HEK293 (cell line): Measurements from ENCODE around the gene CETP.
A peak's percentile ranks its signal among the peaks of the same experiment; 100 is the strongest.

Source experiments
- CTCF ChIA-PET: fragments of 350-600 bp; formaldehyde crosslinking; extraction: SDS; loops from one replicate; lab custom pipeline; 2021; ENCODE audit warnings: antibody characterized with exemption; lab: Yijun Ruan, JAX
- POLR2A ChIA-PET: fragments of 300-600 bp; formaldehyde crosslinking; extraction: SDS; loops from one replicate; lab custom pipeline; 2020; ENCODE audit warnings: antibody characterized with exemption, inconsistent platforms; lab: Yijun Ruan, JAX
- H3K27ac ChIP-seq: fragments of 200-500 bp; sonication (Bioruptor generic); 2 replicates; pipeline ENCODE4 v1.5.1; 2014; ENCODE audit warnings: low read depth, low read length, control low read depth, inconsistent platforms; ENCODE audit errors: extremely low read depth
- H3K36me3 ChIP-seq, 2 experiments: fragments of 200-500 bp in 1 of 2; sonication (Bioruptor generic) in 1 of 2; 1 replicate in 1 of 2; 2 replicates in 1 of 2; pipeline ENCODE4 v1.5.1; 2014 to 2017; ENCODE audit warnings: inconsistent platforms in 2 of 2, low read length in 2 of 2; ENCODE audit not compliant: control insufficient read depth in 2 of 2, insufficient read depth in 1 of 2
- H3K4me1 ChIP-seq: fragments of 200-500 bp; sonication (Bioruptor generic); 2 replicates; pipeline ENCODE4 v1.5.1; 2014; ENCODE audit warnings: mild to moderate bottlenecking, low read length, inconsistent platforms; ENCODE audit not compliant: control insufficient read depth, insufficient read depth
- H3K4me3 ChIP-seq: 2 replicates; pipeline ENCODE4 v1.5.1; 2011; ENCODE audit warnings: low read depth, mild to moderate bottlenecking, control low read depth, low read length, moderate library complexity
- H3K9me3 ChIP-seq: fragments of 200-500 bp; sonication (Bioruptor generic); 2 replicates; pipeline ENCODE4 v1.5.1; 2014; ENCODE audit warnings: low read depth, low read length, inconsistent platforms; ENCODE audit not compliant: control insufficient read depth, insufficient read depth
- ATF2 ChIP-seq: fragments of 450-650 bp; formaldehyde crosslinking; IDR thresholded peaks from 2 replicates; pipeline ENCODE4 v1.5.1; 2016; ENCODE audit warnings: missing biosample characterization, missing genetic modification characterization, low read depth
- CTCF ChIP-seq: fragments of 450-650 bp; formaldehyde crosslinking; IDR thresholded peaks from 2 replicates; pipeline ENCODE4 v1.5.1; 2016; ENCODE audit warnings: missing biosample characterization, missing genetic modification characterization
- KLF1 ChIP-seq: fragments of 450-650 bp; formaldehyde crosslinking; IDR thresholded peaks from 2 replicates; pipeline ENCODE4 v1.5.1; 2016; ENCODE audit warnings: missing biosample characterization, missing genetic modification characterization
- KLF10 ChIP-seq: fragments of 450-650 bp; IDR thresholded peaks from 2 replicates; pipeline ENCODE4 v1.5.1; 2018; ENCODE audit warnings: missing biosample characterization, mild to moderate bottlenecking, missing genetic modification characterization
- OSR2 ChIP-seq: fragments of 450-650 bp; formaldehyde crosslinking; IDR thresholded peaks from 2 replicates; pipeline ENCODE4 v1.5.1; 2016; ENCODE audit warnings: missing biosample characterization, missing genetic modification characterization
- PBX3 ChIP-seq: sonication (generic); formaldehyde crosslinking; IDR thresholded peaks from 2 replicates; pipeline ENCODE4 v1.8.1; 2022; ENCODE audit warnings: mild to moderate bottlenecking, moderate library complexity, missing genetic modification reagents
- PRDM1 ChIP-seq: fragments of 450-650 bp; formaldehyde crosslinking; IDR thresholded peaks from 2 replicates; pipeline ENCODE4; 2016; ENCODE audit warnings: missing biosample characterization, missing genetic modification characterization
- SCRT2 ChIP-seq: fragments of 450-650 bp; formaldehyde crosslinking; IDR thresholded peaks from 2 replicates; pipeline ENCODE4 v1.5.1; 2016; ENCODE audit warnings: missing biosample characterization, missing genetic modification characterization
- ZBTB1 ChIP-seq: fragments of 450-650 bp; formaldehyde crosslinking; IDR thresholded peaks from 2 replicates; pipeline ENCODE4 v1.5.1; 2016; ENCODE audit warnings: missing biosample characterization, missing genetic modification characterization
- ZBTB20 ChIP-seq: fragments of 450-650 bp; formaldehyde crosslinking; IDR thresholded peaks from 2 replicates; pipeline ENCODE4 v1.5.1; 2016; ENCODE audit warnings: missing biosample characterization, missing genetic modification characterization
- ZNF133 ChIP-seq: fragments of 450-650 bp; formaldehyde crosslinking; IDR thresholded peaks from 2 replicates; pipeline ENCODE4 v1.5.1; 2016; ENCODE audit warnings: missing biosample characterization, missing genetic modification characterization
- ZNF521 ChIP-seq: fragments of 450-650 bp; formaldehyde crosslinking; IDR thresholded peaks from 2 replicates; pipeline ENCODE4 v1.5.1; 2017; ENCODE audit warnings: missing biosample characterization, mild to moderate bottlenecking, missing genetic modification characterization
- ZNF530 ChIP-seq: fragments of 450-650 bp; formaldehyde crosslinking; IDR thresholded peaks from 2 replicates; pipeline ENCODE4 v1.5.1; 2016; ENCODE audit warnings: low read depth, missing biosample characterization, missing genetic modification characterization
- ZNF560 ChIP-seq: fragments of 450-650 bp; formaldehyde crosslinking; IDR thresholded peaks from 2 replicates; pipeline ENCODE4 v1.5.1; 2017; ENCODE audit warnings: missing biosample characterization, missing genetic modification characterization, borderline replicate concordance
- ZNF585B ChIP-seq: fragments of 450-650 bp; formaldehyde crosslinking; IDR thresholded peaks from 2 replicates; pipeline ENCODE4 v1.5.1; 2016; ENCODE audit warnings: missing biosample characterization, missing genetic modification characterization
- ZNF791 ChIP-seq: fragments of 450-650 bp; formaldehyde crosslinking; IDR thresholded peaks from 2 replicates; pipeline ENCODE4 v1.5.1; 2016; ENCODE audit warnings: missing biosample characterization, missing genetic modification characterization
- ZSCAN23 ChIP-seq: fragments of 450-650 bp; formaldehyde crosslinking; IDR thresholded peaks from 2 replicates; pipeline ENCODE4 v1.5.1; 2016; ENCODE audit warnings: missing biosample characterization, missing genetic modification characterization

Gene CETP

GRCh38 chr16:56956076-56956475 is 5.7 kb upstream of the CETP start:
- no peak overlapping the region for H3K27ac ChIP-seq
- POLR2A ChIA-PET = no interaction called here

GRCh38 chr16:56956756-56957155 is 5.0 kb upstream of the CETP start:
- no peak overlapping the region for H3K27ac ChIP-seq
- TF ChIP-seq ZNF521 (no peak), ZNF133 (tag by site-specific recombination) (no peak), SCRT2 (tag by site-specific recombination) (no peak), ATF2 (tag by site-specific recombination) (no peak), CTCF (no peak)
- no peak overlapping the region for H3K4me3 ChIP-seq
- H3K4me1 ChIP-seq = no peaks in the 10 kb centered on the region
- no peaks in the 10 kb centered on the region for H3K36me3 ChIP-seq
- CTCF ChIA-PET = interaction anchor here (0.6 to 0.9 kb wide), 2 partner anchors 127 to 178 kb away, joined by 3 read pairs; no protein-coding TSS in a partner anchor
- H3K9me3 ChIP-seq = no peaks in the 10 kb centered on the region
- POLR2A ChIA-PET = no interaction called here

More at GRCh38 chr16:56956076-56956475, 5.7 kb upstream of the CETP start:
- H3K4me3 ChIP-seq = no peak overlapping the region
- H3K4me1 ChIP-seq = no peaks in the 10 kb centered on the region
- H3K9me3 ChIP-seq = no peaks in the 10 kb centered on the region
- CTCF ChIA-PET = interaction anchor here (4.5 kb wide), 1 partner anchor 9 kb away, joined by 24 read pairs; no protein-coding TSS in a partner anchor
- no peaks in the 10 kb centered on the region for H3K36me3 ChIP-seq
- TF ChIP-seq ZNF133 (tag by site-specific recombination) (no peak), ZNF560 (tag by site-specific recombination) (no peak), ZNF585B (no peak), PRDM1 (tag by site-specific recombination) (no peak), KLF1 (no peak), ZNF791 (no peak), ZNF530 (tag by site-specific recombination) (no peak), KLF10 (tag by site-specific recombination) (no peak), ATF2 (tag by site-specific recombination) (no peak), ZSCAN23 (no peak), PBX3 (CRISPR knock-in tag) (no peak), OSR2 (tag by site-specific recombination) (no peak)

- ChIA-PET POLR2A (no interaction called here), CTCF (interaction anchor here (0.6 to 1.3 kb wide), 3 partner anchors 10 to 1307 kb away, joined by 3 to 4 read pairs (median 3); no protein-coding TSS in a partner anchor)
- TF ChIP-seq ZBTB1 (tag by site-specific recombination) (no peak), ZBTB20 (0 out of 2 replicates have a peak, but pooled peaks have one; percentile 17)
- no peaks in the 10 kb centered on the region for H3K9me3 ChIP-seq
- no peak overlapping the region for H3K27ac ChIP-seq
- H3K36me3 ChIP-seq = no peaks in the 10 kb centered on the region
- H3K4me1 ChIP-seq = no peaks in the 10 kb centered on the region
- no peak overlapping the region for H3K4me3 ChIP-seq
Observed at GRCh38 chr16:56960681-56961281, 969 bp upstream of the CETP start.
